GM21717 (cell line): ENCODE data around the gene EFCAB5.
"Not testable (repeated sequence)": the region's sequence is repeated elsewhere in the genome, so short reads cannot be mapped to it uniquely, and the experiment has no call there.

Experiments used
- ATAC-seq: cut with Tn5 transposase; IDR thresholded peaks from one replicate; pipeline ENCODE4 v1.9.1; 2021; ENCODE audit warnings: mild to moderate bottlenecking, moderate library complexity; ENCODE audit not compliant: unreplicated experiment

EFCAB5 gene

DNA sequence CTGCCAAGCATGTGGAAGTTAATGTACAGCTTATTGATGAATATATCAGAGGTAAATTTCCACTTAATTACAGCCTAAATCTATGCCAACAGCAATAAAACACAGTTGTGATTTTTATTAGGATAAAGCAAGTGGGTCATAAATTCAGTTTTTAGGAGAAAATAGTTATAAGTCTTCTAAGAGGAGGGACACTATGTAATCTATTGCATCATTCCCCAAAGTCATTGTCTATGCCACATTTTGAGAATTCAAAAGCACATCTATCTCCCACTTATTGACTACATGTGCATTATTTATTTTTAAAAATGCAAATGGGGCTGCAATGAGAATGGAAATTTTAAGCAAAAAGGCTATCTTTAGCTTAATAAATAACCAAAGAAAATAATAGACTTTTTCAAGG, 151.5 kb downstream of the EFCAB5 start:
- no peak for ATAC-seq

DNA sequence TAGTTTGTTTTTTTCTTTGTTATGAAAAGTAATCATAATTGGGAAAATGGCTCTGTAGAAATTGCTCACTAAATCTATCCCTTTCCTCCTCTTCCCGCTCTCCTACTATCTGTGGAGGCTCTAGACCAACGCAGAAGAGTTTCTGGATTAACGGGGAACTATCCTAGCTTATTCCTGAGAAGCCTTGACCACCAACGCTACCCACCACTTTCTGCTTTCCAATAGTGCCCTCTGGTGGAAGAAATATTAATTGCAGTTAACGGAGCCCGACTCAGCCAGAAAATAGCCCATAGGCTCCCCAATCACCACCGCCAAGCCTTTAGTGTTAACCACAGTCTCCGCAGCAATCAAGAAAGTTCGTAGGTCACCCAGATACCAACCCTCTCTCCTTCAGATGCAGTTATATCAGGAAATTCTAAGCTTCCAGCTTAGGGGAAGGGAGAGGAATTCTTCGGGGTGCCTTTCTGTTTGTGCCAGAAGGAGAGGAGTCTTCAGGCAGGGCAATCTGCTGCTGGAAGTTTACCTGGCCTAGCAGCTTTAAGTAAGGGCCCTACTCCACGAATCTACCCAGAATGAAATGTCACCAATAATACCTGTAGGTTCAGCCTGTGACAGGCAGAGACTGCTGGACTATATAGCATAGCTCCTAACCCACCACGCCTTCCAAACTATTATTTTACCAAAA, 152.2 kb downstream of the EFCAB5 start:
- ATAC-seq = no peak

DNA sequence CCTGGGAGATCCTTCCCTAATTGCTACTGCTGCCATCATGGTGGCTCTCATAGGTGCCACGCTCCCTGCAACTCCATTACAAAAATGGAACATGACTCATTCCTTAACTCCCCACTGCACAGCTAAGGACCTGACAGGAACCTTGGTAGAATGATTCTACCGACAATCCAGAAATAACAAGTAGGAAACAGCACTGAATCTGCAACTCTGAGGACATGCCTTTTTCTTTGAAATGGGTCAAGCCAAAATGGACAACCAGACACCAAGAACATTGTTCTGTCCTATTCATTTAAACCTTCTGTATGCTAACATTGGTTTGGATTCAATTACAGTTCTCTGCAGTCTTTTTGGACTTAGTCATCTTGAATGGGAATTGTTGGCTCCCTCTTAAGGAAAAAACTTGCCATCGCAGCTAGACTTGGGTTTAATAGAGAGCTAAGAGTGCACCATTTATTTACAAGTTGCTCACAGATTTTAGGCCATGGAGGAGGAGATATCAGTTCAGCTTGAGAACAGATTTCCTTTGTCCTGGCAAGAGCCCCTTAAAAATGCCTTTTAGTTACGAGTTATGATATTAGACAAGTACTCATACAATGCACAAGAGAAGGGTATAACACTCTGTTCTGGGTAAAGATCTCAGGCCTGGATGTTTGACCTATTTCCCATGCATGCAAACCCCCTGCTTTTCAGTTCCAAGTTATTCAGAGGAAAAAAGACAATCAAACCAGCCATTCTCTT, 154.2 kb downstream of the EFCAB5 start:
- ATAC-seq = no peak

DNA sequence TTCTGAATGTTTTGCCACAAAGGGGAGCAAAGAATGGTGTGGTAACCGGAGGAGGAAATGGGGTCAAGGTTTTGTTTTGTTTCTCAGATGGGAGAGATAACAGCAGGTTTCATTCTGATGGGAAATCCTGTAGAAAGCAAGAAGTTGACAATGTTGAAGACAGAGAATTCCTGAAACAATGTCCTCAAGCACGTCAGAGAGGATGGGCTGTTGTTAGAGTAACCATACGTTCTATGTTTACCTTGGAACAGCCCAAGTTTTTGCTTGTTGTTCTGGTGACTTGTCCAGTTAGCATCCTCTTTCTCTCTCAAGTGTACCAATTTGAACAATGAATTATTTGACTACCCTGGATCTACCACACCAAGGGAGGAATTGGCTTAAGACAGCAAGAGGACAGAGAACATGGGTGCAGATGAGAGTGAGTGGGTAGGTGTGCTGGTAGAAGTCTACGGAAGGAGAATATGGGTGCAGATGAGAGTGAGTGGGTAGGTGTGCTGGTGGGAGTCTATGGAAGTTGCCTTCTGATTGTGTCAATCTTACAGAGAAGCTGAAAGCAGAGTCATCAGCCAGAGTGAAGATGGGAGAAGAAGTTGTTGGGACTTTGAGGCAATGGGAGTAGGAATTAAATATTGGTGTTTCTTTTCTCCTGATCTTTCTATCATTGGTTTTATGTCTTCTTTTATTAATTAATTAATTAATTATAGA, 160.4 kb downstream of the EFCAB5 start:
- no peak for ATAC-seq

DNA sequence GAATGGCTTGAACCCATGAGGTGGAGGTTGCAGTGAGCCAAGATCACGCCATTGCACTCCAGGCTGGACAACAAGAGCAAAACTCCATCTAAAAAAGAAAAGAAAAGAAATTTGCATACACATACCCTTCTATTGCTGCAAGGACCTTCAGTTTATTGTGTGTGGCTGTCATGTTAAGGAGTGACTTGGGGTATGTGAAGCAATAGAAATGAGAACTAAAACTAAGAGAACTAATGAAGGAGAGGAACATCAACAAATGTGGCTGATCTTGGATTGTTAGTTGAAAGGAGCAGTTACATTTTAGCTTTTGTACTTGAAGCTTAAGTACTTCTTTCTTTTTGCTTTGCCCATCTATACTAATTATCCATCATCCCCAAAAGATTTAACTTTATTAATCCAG, 162.5 kb downstream of the EFCAB5 start:
- ATAC-seq = no peak

DNA sequence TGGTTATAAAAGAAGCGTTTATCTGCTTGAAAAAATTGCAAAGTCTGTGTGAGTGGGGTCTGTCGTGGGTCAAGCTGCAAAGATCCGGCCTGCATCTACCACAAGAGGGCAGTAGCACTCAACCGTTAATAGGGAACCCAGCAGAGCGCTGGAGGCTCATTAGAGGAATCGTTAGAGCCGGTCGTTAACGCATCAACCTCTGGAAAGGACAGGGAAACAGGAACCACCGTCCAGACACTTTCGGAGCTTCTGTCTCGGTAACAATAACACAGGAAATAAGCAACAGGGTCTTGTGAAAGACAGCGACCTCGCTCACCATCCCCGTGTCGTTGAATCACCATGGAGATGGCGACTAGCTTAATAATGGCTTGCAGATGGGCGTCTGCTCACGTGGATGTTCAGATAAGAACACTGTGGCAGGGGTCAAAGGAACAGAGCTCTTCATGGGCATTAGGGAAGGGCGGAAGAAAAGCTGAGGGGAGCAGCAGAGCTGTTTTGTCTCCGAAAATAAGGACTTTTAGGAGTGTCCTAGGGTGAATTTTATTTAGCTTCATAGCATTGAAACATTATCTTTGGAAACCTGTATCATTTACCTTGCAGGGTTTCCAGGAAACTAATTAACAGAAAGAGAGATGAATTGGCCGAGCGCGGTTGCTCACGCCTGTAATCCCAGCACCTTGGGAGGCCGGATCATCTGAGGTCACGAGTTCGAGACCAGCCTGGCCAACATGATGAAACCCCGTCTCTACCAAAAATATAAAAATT, 163.3 kb downstream of the EFCAB5 start:
- ATAC-seq = no peak

DNA sequence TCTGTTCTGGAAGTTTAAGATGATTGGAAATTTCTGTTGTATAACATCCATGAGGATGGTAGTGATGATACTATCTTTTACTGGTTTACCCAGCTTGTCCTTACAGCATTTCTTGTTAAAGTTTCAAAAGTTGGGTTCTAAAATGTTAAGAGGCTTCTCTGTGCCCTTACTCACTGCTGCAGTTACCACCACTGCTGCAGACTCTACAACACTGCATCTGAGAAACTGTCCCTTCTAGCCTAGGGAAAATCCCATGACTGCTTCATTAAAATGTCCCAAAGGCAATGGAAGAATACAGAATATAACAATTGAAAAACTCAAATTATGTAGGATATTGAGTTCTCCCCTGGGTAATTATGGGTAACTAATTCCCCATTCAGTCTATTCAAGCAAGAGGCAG, 171.4 kb downstream of the EFCAB5 start:
- no peak for ATAC-seq

DNA sequence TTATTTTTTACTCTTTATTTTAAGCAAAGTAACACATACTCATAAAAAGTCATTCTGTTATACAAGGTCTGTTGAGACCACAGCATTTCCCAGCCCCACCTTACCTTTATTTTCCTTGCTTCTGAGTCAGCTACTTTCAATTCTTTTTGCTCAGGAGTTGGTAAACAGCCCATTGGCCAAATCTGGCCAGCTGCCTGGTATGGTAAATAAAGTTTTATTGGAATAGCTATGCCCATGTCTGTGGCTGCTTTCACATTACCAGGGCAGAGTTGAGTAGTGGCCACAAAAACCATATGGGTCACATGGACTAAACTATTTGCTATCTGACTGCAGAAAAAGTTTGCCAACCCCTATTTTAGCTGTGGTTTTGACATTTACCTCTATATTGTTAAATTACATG, 171.8 kb downstream of the EFCAB5 start:
- ATAC-seq = no peak

DNA sequence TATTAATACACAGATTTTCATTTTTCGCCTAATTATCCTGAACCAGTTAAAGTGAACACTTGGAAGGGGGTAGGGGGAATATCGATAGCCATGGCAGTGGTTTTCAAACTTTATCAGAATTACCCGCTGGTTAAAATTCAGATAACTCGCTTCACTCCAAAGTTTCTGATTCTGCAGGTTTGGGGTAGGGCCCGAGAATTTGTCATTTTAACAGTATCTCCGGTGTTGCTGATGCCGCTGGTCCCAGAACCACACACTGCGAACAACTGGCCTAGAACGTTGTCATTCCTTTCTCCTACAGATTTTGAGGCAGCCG, 174.9 kb downstream of the EFCAB5 start:
- ATAC-seq = no peak

DNA sequence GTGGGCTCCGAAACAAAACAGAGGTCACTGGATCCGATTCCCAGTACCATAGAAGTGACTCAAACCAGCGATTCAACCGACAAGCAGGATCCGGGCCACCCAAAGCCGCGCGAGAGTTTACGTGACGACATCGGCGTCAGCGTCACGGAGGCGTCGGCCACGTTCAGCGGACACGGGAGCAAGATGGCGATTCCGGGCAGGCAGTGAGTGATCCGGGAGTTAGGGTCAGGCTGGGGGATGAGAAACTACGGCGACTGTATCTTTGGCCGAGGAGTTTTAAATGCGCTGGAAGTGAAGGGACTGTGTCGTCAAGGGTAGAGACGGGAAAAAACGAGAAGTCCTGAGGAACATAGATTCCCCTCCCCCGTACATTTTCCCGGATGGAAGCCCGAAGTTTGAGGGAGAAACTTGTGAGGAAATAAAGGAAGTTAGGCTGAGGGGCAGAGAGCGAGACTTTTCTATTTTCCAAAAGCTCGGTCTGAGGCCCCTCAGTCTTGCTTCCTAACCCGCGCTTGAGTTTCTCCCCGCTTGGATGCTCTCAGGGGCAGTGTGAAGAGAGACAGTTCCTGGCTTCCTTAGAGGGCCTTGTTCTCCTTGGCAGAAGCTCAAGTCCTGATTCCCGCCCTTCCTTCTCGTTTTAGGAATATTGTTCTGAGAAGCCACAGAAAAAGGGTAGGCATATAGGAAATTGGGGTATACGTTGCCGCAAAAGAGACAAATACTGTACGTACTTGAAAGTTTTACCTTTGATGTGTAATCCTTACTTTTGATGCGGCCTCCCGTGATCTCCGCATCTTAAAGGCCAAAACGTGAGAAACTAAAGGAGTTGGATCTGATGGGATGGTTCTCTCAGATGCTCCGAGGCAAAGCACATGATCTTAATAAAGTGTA, 175.5 kb downstream of the EFCAB5 start, which contains the start of gene NSRP1:
Gene NSRP1, plus strand, starts transcription at position 156 of the 891 bp plus-strand sequence. Its CDS starts 28 bp downstream, at position 184.
- ATAC-seq = peak; percentile 77

DNA sequence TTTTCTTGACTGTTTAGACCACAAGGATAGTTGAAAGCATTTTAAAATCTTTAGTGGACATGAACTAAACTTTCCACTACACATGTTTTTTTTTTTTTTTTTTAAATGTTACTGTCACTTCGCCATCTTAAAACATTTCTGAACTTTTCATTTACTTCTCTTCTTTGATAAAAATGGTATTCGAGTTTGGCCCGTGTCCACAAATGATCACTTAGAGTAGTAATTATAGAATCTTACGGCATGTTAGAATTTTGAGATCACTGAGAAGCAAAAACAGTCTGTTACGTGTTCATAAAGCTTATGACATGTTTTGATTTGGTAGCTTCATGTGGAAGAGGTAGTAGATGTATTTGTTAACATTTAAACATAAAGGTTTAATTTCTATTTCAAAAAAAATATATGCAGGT, 176.2 kb downstream of the EFCAB5 start:
- no peak for ATAC-seq

DNA sequence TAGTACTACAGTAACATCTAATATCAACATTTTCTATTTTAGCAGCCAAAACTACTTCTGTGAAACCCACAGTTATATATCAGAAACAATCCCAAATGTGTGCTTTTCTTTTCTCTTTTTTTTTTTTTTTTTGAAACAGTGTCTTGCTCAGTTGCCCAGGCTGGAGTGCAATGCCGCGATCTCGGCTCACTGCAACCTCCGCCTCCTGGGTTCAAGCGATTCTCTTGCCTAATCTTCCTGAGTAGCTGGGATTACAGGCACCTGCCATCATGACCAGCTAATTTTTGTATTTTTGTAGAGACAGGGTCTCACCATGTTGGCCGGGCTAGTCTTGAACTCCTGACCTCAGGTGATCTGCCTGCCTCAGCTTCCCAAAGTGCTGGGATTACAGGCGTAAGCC, 177.2 kb downstream of the EFCAB5 start:
- not testable (repeated sequence) for ATAC-seq

DNA sequence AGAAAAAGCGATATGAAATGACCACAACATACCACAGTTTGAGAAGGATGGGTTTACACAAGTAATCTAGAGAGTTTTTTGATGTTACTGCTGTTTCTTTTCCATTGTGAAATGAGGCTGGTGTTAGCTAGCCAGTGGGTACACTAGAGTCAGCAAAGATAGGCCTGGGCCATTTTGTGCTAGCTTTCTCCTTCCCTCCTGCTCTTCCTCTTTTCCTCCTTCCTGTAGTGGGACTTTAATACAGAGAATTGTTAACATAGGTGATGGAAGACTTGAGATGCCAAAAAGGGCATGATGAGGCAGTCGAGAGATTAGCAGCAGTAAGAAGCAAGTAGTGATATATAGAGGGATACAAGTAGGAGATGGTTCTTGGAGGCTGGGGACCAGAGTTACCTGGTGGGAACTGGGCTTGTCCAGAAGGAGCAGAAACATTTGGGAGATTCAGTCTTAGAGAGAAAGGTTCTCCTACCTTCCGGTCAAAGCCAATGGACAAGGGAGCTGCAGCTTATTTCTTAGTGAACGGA, 182.9 kb downstream of the EFCAB5 start:
- ATAC-seq = no peak

DNA sequence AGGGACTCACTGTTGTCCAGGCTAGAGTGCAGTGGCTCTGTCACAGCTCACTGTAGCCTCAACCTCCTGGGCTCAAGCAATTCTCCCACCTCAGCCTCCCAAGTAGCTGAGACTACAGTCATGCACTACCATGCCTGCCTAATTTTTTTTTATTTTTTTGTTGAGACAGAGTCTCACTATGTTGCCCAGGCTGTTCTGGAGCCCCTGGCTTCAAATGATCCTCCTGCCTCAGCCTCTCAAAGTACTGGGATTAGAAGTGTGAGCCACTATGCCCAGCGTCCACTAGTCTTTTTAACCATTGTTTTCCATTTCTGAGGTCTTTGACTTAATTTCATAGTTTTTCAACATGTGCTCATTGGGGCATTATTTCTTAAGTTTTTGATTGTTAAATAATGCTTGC, 188.7 kb downstream of the EFCAB5 start:
- ATAC-seq = no peak

DNA sequence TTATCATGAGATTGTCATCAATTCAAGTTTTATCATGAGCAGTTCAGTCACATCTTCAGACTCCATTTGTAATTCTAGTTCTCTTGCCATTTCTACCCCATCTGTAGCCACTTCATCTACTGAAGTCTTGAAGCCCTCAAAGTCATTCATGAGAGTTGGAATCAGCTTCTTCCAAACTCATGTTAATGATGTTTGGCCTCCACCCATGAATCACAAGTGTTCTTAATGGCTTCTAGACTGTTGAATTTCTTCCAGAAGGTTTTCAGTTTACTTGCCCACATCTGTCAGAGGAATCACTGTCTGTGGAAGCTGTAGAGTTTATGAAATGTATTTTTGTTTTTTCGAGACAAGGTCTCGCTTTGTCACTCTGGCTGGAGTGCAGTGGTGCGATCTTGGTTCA, 191.2 kb downstream of the EFCAB5 start:
- no peak for ATAC-seq

DNA sequence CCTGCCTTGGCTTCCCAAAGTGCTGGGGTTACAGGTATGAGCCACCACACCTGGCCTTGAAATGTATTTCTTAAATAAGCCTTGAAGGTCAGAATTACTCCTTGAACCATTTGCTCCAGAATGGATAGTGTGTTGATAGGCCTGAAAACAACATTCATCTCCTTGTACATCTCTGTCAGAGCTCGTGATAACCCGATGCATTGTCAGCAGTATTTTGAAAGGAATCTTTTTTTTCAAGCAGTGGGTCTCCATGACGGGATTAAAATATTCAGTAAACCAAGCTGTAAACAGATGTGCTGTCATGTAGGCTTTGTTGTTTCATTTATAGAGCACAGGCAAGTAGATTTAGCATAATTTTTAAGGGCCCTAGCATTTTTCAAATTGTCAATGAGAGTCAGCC, 191.8 kb downstream of the EFCAB5 start:
- no peak for ATAC-seq

DNA sequence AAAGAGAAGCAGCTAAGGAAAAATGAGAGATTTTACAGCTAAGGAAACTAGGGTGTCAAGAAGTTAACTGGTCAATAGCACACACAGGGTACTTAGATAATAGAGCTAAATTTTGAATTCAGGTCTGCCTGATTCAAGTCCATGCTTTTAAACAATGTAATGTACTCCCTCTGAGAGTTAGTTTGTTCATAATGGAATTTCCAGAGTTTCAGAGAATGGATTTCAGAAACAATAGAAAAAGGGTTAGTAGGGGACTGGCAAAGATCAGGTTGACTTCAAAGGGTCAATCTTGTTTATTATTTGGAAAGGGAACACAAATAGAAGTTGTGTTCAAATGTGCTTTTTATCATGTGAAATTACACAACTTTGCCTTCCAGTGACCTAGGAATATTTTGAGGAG, 193.1 kb downstream of the EFCAB5 start:
- ATAC-seq = no peak

DNA sequence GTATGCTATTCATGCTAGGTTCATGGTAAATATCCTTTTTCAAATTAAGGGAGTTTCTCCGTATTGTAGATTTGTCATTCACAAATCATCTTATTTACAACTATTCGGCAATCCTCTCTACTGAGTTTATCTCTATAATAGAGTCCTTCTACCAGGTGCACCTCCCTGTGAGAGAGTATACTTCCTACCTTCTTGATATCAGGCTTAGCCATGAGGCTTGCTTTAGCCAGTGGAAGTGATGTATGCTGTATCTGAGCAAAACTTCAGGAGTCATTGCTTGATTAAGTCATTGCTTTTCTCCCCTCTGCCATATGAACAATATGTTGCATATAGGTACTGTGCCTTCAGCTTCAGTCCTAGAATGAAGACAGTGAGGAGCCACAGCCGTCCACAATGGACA, 195.7 kb downstream of the EFCAB5 start:
- no peak for ATAC-seq

DNA sequence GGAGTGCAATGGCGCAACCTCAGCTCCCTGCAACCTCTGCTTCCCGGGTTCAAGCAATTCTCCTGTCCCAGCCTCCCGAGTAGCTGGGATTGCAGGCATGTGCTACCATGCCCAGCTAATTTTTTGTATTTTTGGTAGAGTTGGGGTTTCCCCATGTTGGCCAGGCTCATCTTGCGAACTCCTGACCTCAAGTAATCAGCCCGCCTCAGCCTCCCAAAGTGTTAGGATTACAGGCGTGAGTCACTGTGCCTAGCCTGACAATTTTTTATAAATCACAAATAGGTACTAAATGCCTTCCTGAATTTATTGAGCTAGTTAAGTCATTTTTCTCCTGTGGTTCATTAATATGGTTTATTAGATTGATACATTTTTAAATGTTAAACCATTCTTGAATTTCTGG, 206.4 kb downstream of the EFCAB5 start:
- not testable (repeated sequence) for ATAC-seq

DNA sequence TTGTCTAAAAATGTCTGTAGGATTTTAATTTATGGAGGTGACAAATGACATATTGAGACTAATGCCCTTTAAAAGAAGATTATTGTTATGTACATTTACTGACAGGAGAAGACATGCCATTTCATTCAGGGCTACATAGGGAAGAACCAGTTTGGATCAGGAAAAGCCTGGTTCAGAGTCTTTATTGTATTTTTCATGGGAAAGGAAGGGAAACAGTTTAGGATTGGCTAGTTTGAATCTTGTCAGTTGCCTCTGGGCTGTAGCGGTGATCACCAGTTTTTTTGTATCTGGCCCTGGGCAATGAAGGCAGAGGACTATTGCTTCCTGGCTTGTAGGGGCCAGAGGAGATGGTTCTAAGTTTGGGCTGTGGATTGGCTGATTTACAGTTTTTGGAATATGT, 206.9 kb downstream of the EFCAB5 start:
- ATAC-seq = no peak
